ACHN (cell line): ENCODE measurements around the gene KIN.
"Not testable (repeated sequence)": the region's sequence is repeated elsewhere in the genome, so short reads cannot be mapped to it uniquely, and the experiment has no call there.

Experiments
- DNase-seq: peaks from one replicate; pipeline ENCODE4 v3.0.0-alpha.2; 2015
- in situ Hi-C: cut with HindIII; loops from 2 replicates; pipeline ENCODE4 v1.10.0; 2017; ENCODE audit warnings: low sequenced_read_pairs, low pct_ligation_motif_present, low pct_unique_long_range_greater_than_20kb

KIN gene

GRCh38 chr10:7802606-7803005, 14.8 kb upstream of the KIN start:
- no peak for DNase-seq
- in situ Hi-C loops = no loop called here

DNA sequence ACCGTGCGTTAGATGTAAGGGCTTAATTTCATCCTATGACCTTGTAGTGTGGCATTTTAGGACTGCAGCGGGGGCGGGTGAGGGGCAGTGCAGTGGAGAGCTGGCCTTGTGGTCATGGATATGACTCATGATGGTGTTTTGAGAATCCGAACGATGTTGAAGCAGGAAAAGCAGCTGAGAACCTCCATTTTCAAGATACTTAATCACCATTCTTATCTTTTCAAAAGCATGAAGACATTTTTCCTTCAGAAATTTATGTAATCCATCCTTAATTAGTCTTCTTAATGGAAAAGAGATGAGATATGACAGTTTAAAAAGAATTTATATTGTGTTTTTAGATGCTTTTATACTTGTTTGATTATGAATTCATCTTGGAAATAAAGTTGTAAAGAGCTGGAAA, 9.8 kb upstream of the KIN start:
- in situ Hi-C loops = no loop called here
- peak; percentile 85 for DNase-seq

- DNase-seq = no peak
- in situ Hi-C loops = no loop called here
Measured at GRCh38 chr10:7795605-7796004, 7.8 kb upstream of the KIN start.

- in situ Hi-C loops = no loop called here
- DNase-seq = no peak
Measured at GRCh38 chr10:7794251-7795026, 6.6 kb upstream of the KIN start.

DNA sequence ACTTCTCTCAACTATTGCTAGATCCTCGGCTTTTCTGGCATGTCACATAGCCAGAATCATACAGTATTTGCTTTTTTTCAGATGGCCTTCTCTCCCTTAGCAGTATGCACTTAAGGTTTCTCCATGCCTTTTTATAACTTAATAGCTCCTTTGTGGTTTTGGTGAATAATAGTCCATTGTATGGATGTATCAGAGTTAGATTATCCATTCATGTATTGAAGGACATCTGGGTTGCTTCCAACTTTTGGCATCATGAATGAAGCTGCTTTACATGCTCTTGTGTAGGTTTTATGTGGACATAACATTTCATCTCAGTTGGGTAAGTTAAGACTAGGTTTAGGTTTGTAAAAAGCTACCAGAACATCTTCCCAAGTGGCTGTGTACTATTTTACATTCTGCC, 4.7 kb upstream of the KIN start:
- in situ Hi-C loops = no loop called here
- DNase-seq = no peak

DNA sequence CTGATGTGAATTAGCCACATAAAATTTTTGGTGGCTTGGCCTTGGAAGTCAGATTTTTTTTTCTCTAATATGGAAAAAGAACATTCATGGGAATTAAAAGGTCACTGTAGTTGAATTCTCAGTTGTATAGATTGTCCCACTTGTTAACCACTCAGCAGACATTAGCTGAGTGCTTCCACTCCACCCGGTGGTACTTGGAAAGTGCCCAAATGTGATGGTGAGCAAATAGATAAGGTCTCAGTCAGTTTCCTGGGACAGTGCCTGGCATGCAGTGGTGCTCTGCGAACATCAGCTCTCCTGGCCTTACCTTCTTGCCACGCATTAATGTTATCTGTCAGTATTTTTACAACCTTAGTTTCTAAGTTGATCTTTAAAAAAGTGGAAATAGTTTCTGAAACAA, 1.6 kb upstream of the KIN start:
- in situ Hi-C loops = no loop called here
- DNase-seq = peak; percentile 22

GRCh38 chr10:7788639-7789286, 970 bp upstream of the KIN start:
- peak; percentile 56 for DNase-seq
- in situ Hi-C loops = no loop called here

GRCh38 chr10:7787150-7787856, 490 bp downstream of the KIN start:
- DNase-seq = peak; percentile 4
- in situ Hi-C loops = no loop called here

GRCh38 chr10:7786430-7786829, 1.4 kb downstream of the KIN start:
- no peak for DNase-seq
- in situ Hi-C loops = no loop called here

- in situ Hi-C loops, DNase-seq: not testable (repeated sequence)
Measured at GRCh38 chr10:7782194-7782593, 5.6 kb downstream of the KIN start.

GRCh38 chr10:7776777-7777176, 11.0 kb downstream of the KIN start:
- no peak for DNase-seq
- in situ Hi-C loops = no loop called here

GRCh38 chr10:7773845-7774801, 13.7 kb downstream of the KIN start:
- DNase-seq = no peak
- in situ Hi-C loops = no loop called here

- in situ Hi-C loops = no loop called here
- no peak for DNase-seq
Measured at GRCh38 chr10:7768417-7768816, 19.4 kb downstream of the KIN start.

GRCh38 chr10:7767209-7767608, 20.6 kb downstream of the KIN start:
- DNase-seq = no peak
- in situ Hi-C loops = no loop called here

GRCh38 chr10:7766241-7766640, 21.6 kb downstream of the KIN start:
- no peak for DNase-seq
- in situ Hi-C loops = no loop called here

GRCh38 chr10:7763929-7764328, 23.9 kb downstream of the KIN start:
- in situ Hi-C loops = no loop called here
- no peak for DNase-seq

DNA sequence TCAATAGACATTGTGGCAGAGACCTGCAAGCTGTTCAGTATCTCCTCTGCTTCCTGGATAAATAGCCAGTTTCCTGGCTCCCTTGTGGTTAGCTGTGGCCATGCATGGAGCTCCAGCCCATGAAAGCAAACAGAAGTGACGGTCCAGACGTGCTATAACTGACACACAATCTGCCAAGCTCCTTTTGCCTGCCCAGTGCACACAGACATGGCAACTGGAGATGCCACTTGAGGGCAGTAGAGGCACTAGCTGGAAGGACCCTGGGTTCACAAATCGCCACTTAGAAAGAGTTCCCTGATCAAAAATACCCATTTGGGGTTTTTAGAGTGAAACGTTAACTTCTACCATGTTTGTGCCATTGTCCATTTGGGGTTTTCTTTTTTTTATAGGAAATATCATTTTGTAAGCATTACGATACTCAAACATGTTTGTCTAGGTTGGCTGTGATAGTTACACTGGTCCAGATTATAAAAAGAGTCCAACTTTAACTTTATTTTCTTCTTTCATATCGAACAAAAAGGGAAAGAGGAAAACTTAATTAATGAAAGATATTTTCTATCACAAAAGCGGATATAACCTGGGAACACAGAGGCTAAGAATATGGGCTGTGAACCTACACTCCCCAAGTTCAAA, 31.3 kb downstream of the KIN start:
- in situ Hi-C loops = no loop called here
- peak; percentile 39 for DNase-seq

GRCh38 chr10:7755103-7755502, 32.7 kb downstream of the KIN start:
- in situ Hi-C loops = no loop called here
- DNase-seq = no peak
